T-helper 2 cell treated with Interferon-gamma antibody and Interleukin-4, amounts not matched to agents 5 μg/mL and 100 μg/mL, for 36 hours (primary cell): ENCODE results near the gene RPLP2.

Source experiments
- DNase-seq: peaks from one replicate; pipeline ENCODE4 v3.0.0; 2021; ENCODE audit warnings: low spot score
- H3K27ac Mint-ChIP-seq: one replicate; pipeline ENCODE4 v1.8.0; 2021; ENCODE audit warnings: mild to moderate bottlenecking, mixed read lengths
- H3K27me3 Mint-ChIP-seq: one replicate; pipeline ENCODE4 v1.8.0; 2021; ENCODE audit warnings: low read depth, mixed read lengths
- H3K36me3 Mint-ChIP-seq: one replicate; pipeline ENCODE4 v1.8.0; 2021; ENCODE audit warnings: low read depth, mixed read lengths
- H3K4me1 Mint-ChIP-seq: one replicate; pipeline ENCODE4 v1.8.0; 2021; ENCODE audit warnings: low read depth, mixed read lengths
- H3K4me3 Mint-ChIP-seq: one replicate; pipeline ENCODE4 v1.8.0; 2022; ENCODE audit warnings: mild to moderate bottlenecking, moderate library complexity, mixed read lengths
- H3K9me3 Mint-ChIP-seq: one replicate; pipeline ENCODE4 v1.8.0; 2021; ENCODE audit warnings: mixed read lengths

Gene RPLP2

DNA sequence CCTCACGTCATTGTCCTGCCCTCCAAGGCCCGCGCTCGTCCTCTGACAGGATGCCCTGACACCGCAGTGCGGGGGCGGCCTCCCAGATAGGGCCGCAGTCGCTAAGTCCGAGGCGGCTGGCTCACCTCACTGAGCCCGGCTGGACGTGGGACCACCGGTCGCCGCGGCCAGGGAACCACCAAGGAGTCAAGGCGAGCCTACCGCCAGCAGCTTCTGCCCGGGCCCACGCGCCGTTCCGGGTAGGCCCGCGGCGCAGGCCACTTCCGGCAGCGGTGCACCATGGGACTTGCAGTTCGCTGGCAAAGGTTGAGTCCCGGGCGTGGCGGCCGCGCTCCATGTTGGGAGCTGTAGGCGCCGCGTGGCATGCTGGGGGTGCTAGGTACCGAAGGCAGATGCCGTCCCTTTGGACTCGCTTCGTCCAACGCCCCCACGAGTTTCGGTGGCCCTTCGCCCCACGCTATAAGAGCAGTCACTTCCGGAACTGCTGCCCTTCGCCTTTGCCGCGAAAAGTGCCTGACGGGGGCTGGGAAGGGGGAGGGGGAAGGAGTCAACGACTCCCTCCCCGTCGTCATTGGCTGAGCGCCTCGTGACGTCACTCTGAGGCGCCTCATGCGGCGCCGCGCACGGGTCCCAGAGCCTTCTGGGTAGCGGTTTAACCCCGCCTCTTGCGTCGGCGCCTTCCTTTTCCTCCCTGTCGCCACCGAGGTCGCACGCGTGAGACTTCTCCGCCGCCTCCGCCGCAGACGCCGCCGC, at the start of gene RPLP2:
Gene RPLP2 (plus strand): TSS at position 681 of the 753 bp plus-strand sequence. CDS start 268 bp downstream, outside the sequence.
- no peaks in the 10 kb centered on the region for H3K27me3 Mint-ChIP-seq
- peaks cover 15% of the 10 kb centered on the region for H3K4me1 Mint-ChIP-seq
- H3K36me3 Mint-ChIP-seq: peaks cover 33% of the 10 kb centered on the region
- peak within 1 kb of the TSS; percentile 93 for H3K27ac Mint-ChIP-seq
- peak; percentile 97 for DNase-seq
- no peaks in the 10 kb centered on the region for H3K9me3 Mint-ChIP-seq
- peak within 1 kb of the TSS; percentile 89 for H3K4me3 Mint-ChIP-seq

DNA sequence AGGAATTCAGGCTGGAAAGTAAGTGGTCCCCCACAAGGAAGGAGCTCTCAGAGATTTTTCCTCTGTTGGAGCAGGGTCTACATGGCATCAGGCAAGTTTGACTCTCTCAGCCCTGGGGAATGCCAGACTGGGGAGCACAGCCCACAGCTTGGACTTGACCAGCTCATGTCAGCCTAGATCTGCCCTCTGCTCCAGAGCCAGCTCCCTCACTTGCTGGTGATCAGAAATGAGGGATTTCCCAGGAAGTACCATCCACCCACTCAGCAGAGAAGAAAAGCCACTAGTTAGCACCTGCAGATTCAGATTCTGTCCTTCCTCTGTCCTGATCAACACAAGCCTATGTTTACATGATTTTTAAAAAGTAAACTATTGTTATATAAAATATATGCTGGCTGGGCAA, 49.5 kb upstream of the RPLP2 start:
- Mint-ChIP-seq H3K27me3 (no peaks in the 10 kb centered on the region), H3K4me1 (peaks cover 3% of the 10 kb centered on the region), H3K4me3 (no peak overlapping the region), H3K27ac (no peak overlapping the region), H3K9me3 (no peaks in the 10 kb centered on the region), H3K36me3 (peaks cover 37% of the 10 kb centered on the region)
- no peak for DNase-seq

DNA sequence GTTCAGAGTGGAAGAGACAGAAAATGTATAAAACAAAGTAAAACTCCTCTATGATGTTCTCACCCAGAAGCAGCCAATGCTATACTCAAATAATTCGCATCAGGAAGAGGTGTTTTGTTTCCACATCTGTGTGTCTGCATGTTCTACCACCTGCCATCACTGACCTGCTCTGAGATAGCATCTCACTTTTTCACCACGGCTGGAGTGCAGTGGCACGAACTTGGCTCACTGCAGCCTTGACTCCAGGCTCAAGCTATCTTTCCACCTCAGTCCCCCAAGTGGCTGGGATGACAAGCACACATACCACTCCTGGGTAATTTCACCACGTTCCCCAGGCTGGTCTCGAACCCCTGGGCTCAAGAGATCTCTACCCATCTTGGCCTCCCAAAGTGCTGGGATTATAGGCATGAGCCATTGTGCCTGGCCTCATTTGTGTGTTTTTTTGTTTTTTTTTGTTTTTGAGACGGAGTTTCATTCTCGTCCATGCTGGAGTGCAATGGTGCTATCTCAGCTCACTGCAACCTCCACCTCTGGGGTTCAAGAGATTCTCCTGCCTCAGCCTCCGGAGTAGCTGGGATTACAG, 48.1 kb upstream of the RPLP2 start:
- Mint-ChIP-seq H3K27me3 (no peaks in the 10 kb centered on the region), H3K4me1 (peaks cover 3% of the 10 kb centered on the region), H3K4me3 (no peak overlapping the region), H3K9me3 (no peaks in the 10 kb centered on the region), H3K36me3 (peaks cover 43% of the 10 kb centered on the region), H3K27ac (no peak overlapping the region)
- no peak for DNase-seq

DNA sequence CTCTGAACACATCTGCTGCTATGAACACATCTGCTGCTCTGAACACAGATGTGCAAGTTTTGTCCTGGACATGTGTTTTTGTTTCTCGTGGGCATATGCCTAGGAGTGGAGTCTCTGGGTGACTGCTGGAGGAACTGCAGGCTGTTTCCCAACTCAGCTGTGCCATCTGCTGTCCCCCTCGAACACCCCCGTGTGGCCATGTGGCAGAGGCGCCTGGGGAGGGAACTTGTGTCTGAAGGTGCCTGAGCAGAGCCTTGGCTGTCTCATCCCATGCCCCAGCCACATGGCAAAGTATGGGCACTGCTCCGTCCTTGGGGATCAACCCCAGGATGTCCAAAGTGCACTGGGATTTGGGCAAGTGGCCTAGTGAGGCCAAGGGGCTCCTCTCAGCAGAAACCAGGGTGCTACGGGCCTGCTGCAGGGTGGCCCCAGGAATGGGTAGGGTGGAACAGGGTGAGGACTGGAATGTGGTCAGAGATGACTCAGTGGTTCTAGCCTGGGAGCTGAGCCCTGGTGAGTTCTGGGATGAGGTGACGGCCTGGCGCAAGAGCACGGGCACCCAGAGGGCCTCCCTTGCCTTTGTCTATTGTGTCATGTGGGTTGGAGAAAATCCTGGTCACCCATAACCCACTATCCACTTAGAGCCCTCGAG, 47.2 kb upstream of the RPLP2 start:
- Mint-ChIP-seq H3K36me3 (peaks cover 40% of the 10 kb centered on the region), H3K9me3 (no peaks in the 10 kb centered on the region), H3K4me3 (no peak overlapping the region), H3K27me3 (no peaks in the 10 kb centered on the region), H3K27ac (no peak overlapping the region), H3K4me1 (peaks cover 3% of the 10 kb centered on the region)
- no peak for DNase-seq

DNA sequence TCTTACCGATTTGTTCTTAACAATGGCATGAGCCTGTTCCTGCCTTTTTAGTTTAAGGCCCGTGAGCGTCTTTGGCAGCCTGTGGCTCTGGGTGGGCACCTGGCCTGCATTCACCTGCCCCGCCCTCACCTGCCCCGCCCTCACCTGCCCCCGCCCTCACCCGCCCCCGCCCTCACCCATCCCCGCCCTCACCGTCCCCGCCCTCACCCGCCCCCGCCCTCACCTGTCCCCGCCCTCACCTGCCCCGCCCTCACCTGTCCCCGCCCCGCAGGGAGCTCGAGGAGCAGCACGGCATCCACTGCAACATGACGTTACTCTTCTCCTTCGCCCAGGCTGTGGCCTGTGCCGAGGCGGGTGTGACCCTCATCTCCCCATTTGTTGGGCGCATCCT, 46.7 kb upstream of the RPLP2 start:
- H3K27me3 Mint-ChIP-seq: no peaks in the 10 kb centered on the region

DNA sequence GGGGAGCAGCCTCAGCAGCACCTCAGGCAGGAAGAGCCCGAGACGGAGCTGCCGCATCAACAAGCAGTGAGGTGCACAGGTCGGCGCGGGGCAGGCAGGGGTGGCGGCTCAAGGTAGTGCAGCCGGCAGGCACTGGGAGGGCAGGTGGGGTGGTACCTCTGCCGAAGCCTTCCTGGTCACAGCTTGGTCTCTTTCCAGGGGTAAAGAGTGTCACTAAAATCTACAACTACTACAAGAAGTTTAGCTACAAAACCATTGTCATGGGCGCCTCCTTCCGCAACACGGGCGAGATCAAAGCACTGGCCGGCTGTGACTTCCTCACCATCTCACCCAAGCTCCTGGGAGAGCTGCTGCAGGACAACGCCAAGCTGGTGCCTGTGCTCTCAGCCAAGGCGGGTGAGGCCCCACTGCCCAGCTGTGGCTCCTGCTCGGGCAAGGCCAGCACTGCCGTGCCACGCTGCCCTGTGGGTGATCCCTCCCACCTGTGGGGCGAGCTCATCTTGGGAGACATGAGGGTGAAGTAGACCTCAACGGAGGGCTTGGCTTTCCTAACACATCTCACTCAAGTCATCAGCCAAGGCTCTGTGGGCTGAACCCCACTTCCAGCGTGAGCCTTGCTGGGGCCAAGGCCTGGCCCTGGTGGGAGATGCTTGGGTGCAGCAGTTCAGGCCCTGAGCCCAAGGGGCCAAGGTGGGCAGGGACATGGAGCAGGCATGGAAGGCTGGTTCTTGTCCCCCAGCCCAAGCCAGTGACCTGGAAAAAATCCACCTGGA, 46.0 kb upstream of the RPLP2 start:
- no peaks in the 10 kb centered on the region for H3K9me3 Mint-ChIP-seq
- H3K4me3 Mint-ChIP-seq: no peak overlapping the region
- DNase-seq: no peak
- peaks cover 36% of the 10 kb centered on the region for H3K36me3 Mint-ChIP-seq
- H3K27me3 Mint-ChIP-seq: no peaks in the 10 kb centered on the region
- peaks cover 3% of the 10 kb centered on the region for H3K4me1 Mint-ChIP-seq
- peak overlapping the region; percentile 26 for H3K27ac Mint-ChIP-seq

More for the DNA sequence above, 46.7 kb upstream of the RPLP2 start:
- no peak overlapping the region for H3K4me3 Mint-ChIP-seq
- no peaks in the 10 kb centered on the region for H3K9me3 Mint-ChIP-seq
- H3K27ac Mint-ChIP-seq: peak overlapping the region; percentile 26
- no peak for DNase-seq
- H3K36me3 Mint-ChIP-seq: peaks cover 38% of the 10 kb centered on the region
- H3K4me1 Mint-ChIP-seq: peaks cover 3% of the 10 kb centered on the region

DNA sequence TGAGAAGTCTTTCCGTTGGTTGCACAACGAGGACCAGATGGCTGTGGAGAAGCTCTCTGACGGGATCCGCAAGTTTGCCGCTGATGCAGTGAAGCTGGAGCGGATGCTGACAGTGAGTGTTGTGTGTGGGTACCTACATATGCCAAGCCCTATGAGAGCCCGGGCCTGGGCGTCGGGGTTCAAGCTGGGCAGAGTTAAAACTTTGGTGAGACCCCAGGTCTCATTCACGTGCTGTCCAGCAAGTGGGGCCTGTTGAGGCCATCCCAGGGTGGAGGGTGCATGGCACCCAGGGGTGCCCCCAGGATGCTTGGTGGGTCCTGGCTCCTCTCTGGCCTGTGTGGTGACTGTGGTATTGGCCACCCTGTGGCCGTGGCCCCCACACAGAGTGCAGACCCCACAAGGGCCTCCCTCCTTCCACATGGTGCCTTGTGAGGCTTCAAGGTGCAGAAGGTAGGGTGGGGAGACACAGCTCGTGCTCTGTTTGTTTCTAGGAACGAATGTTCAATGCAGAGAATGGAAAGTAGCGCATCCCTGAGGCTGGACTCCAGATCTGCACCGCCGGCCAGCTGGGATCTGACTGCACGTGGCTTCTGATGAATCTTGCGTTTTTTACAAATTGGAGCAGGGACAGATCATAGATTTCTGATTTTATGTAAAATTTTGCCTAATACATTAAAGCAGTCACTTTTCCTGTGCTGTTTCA, 45.3 kb upstream of the RPLP2 start:
- Mint-ChIP-seq H3K27ac (no peak overlapping the region), H3K4me3 (no peak overlapping the region), H3K4me1 (peaks cover 3% of the 10 kb centered on the region), H3K36me3 (peaks cover 36% of the 10 kb centered on the region), H3K27me3 (no peaks in the 10 kb centered on the region), H3K9me3 (no peaks in the 10 kb centered on the region)
- DNase-seq: no peak

DNA sequence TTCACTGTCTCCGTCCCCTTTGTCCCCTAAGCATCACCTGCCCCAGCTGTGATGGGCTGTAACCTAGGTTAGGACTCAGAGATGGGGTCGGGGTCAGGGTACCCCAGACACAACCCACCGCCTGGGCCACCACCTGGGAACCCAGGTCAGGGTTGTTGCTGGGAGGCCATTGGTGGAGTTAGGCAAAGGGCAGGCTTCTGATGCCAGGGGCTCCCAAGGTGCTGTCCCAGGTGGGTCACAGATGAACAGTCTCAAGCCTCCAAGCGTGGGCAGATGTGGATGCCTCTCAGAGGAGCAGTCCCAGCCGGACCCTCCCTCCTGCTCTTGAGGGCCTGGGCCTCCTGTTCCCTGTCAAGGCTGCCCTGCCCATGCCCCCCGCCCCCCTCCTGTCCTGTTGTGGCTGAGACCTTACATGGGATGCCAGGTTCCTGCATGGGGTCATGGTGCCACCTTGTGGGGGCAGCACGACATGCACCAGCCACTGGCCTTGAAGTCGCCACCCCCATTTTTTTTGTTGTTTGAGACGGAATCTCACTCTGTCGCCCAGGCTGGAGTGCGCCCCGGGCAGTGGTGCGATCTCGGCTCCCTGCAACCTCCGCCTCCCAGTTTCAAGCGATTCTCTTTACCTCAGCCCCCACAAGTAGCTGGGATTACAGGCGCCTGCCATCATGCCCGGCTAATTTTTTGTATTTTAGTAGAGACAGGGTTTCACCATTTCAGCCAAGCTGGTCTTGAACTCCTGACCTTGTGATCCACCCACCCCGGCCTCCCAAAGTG, 44.6 kb upstream of the RPLP2 start:
- Mint-ChIP-seq H3K9me3 (no peaks in the 10 kb centered on the region), H3K4me1 (peaks cover 3% of the 10 kb centered on the region), H3K4me3 (no peak overlapping the region), H3K27me3 (no peaks in the 10 kb centered on the region), H3K27ac (no peak overlapping the region), H3K36me3 (peaks cover 30% of the 10 kb centered on the region)
- DNase-seq: peak; percentile 38

DNA sequence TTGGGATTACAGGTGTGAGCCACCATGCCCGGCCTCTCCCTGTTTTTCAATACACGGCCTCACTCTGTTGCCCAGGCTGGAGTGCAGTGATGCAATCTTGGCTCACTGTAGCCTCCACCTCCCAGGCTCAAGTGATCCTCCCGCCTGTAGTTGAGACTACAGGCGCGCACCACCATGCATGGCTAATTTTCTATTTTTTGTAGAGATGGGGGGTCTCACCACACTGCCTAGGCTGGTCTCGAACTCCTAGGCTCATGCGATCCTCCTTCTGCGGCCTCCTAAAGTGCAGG, 44.0 kb upstream of the RPLP2 start:
- no peak for DNase-seq
- peaks cover 3% of the 10 kb centered on the region for H3K4me1 Mint-ChIP-seq
- H3K4me3 Mint-ChIP-seq: no peak overlapping the region
- H3K27me3 Mint-ChIP-seq: no peaks in the 10 kb centered on the region
- no peak overlapping the region for H3K27ac Mint-ChIP-seq
- peaks cover 29% of the 10 kb centered on the region for H3K36me3 Mint-ChIP-seq
- no peaks in the 10 kb centered on the region for H3K9me3 Mint-ChIP-seq

DNA sequence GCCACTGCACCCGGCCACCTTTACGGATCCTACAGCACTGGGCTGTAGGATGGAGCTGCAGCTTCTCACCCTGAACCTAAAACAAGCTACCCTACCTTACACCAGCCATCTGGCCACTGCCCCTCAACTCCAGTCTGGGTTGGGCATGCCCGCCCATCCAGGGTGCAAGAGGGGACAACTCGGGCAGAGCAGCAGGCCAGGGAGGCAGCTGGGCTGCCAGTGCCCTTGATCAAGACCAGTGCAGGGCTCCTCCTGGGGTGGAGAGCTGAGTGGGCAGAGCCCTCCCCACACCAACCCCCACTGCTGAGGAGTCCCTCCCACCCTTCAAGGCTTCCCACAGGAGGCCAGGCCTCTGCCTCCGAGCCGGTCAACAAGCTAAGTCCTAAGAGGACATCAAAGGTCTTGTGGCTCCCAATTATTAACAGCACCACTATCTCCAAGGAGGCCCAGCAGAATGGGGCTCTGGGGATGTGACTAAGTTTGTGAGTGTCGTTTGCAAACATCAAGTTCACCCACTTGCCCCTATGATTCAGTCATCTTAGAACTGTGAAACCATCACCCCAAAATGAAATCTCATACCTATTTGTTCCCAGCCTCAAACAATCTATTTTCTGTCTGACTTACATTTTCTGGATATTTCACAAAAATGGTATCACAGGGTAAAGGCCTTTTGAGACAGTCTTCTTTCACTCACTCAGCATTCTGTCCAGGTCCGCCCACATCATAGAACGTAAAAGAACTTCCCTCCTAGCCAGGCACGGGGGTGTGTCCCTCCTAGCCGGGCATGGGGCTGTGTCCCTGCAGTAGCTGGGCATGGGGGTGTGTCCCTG, 43.4 kb upstream of the RPLP2 start:
- Mint-ChIP-seq H3K27ac (no peak overlapping the region), H3K4me1 (peaks cover 3% of the 10 kb centered on the region), H3K9me3 (no peaks in the 10 kb centered on the region), H3K4me3 (no peak overlapping the region), H3K27me3 (no peaks in the 10 kb centered on the region), H3K36me3 (peaks cover 27% of the 10 kb centered on the region)
- DNase-seq: no peak

DNA sequence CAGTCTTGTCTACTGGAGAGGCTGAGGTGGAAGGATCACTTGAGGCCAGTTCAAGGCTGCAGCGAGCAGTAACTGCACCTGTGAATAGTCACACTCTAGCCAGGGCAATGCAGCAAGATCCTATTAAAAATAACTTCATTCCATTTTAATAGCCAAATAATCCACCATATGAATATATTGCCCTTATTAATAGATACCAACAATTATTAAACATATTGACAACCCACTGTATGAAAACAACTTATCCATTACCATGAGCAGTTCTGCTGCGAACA, 42.9 kb upstream of the RPLP2 start:
- Mint-ChIP-seq H3K27me3 (no peaks in the 10 kb centered on the region), H3K4me1 (peaks cover 3% of the 10 kb centered on the region), H3K9me3 (no peaks in the 10 kb centered on the region), H3K27ac (no peak overlapping the region), H3K4me3 (no peak overlapping the region), H3K36me3 (peaks cover 23% of the 10 kb centered on the region)
- no peak for DNase-seq

DNA sequence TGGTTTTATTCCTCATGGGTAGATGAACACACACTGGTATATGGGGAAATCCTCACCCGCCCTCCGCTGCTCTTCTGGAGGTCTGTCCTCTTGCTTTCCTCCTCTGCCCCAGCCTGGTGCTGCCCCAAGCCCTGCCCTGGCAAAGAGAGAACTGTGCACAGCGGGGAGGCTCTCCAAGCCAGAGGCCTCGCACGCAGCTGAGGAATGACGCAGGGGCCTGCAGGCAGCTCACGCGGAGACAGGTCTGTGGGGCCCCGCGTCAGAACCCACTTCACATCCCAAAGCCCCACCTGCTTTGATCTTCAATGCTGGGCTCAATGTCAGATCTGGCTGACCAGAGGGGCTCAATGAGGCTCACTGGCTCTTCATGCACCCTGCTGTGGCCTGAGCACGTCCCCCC, 42.5 kb upstream of the RPLP2 start:
- no peaks in the 10 kb centered on the region for H3K9me3 Mint-ChIP-seq
- H3K27ac Mint-ChIP-seq: no peak overlapping the region
- H3K36me3 Mint-ChIP-seq: peaks cover 23% of the 10 kb centered on the region

More for the DNA sequence above, 42.5 kb upstream of the RPLP2 start:
- no peak for DNase-seq
- Mint-ChIP-seq H3K27me3 (no peaks in the 10 kb centered on the region), H3K4me1 (peaks cover 2% of the 10 kb centered on the region), H3K4me3 (no peak overlapping the region)
